ENCODE measurements around the gene GPHN. TPM values are rescaled to one million over a fixed set of nuclear protein-coding genes. Genes with fewer than 3 reads are reported as not detected.

Gene GPHN
- total and polyA plus RNA-seq, 11 donors = 15.2 to 37.1 (median 30.1) TPM

DNA sequence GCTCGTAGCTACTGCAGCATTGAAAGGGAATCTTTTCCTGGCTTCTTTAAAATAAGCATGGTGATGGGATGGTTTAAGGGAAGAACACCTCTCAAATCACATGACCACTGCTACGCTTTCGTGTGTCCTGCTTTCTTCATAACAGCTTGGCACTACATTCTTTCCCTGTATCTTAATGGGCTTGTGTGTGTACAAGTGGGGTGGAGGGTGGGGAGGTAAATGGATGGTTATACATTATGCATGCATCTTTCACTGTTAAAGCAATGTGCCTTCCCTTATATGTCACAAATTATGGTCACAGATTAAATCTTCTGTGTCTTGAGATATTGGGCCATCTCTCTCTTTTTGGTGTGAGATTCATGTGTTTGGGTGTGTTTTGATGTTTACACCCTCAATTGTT, 511.8 kb downstream of the GPHN start:
- ATAC-seq = no peak

DNA sequence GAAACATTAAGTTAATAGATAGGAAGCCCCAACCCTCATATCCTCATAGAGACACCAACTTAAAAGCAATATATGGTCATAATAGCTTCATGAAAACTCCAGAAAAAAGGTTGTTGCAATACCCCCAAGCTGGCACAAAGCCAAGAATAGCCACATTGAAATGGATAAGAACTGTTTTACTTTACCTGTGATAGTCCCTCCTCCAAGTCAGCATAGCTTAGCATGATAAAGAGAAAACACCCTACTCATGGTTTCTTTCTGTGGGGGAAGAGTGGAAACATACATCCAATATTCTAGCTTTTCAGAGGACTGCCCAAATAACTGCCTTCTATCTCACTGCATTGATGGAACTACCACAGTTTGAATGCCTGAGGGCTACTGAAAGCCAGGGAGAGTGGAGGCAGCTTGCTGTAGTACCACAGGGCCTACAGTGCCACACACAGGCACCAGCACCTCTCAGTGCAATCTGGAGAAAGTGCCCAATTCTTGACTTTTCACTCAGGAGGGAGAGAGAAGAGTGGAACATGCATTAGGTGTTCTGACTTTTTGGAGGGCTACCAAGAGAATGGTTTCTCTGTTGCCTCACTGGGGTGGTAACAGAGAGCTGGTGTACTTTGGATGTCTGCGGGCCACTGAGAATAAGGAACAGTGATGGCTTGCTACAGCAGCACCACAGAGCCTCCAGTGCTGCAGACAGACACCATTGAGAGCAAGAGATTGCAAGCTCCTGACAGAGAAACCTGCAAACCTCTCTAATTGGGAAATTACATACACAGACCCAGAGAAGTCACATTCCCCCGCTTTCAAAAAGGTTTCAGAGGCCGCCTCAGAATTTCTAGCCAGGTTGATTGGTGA, 524.2 kb downstream of the GPHN start:
- Histone ChIP-seq H3K36me3 (no peaks in the 10 kb centered on the region), H3K4me3 (no peak overlapping the region), H3K27me3 (no peaks in the 10 kb centered on the region), H3K27ac (no peak overlapping the region), H3K9me3 (peaks cover 0 to 8% (median 0%) of the 10 kb centered on the region in 12 donors), H3K4me1 (no peaks in the 10 kb centered on the region)
- ATAC-seq = no peak
- intact Hi-C loops (cut with DNase I) = no loop called here
- WGBS, 4 donors = 98 to 100% (median 98%) methylated on average over 2 to 3 of the region's 3 CpGs
- TF ChIP-seq, protein P1, sequence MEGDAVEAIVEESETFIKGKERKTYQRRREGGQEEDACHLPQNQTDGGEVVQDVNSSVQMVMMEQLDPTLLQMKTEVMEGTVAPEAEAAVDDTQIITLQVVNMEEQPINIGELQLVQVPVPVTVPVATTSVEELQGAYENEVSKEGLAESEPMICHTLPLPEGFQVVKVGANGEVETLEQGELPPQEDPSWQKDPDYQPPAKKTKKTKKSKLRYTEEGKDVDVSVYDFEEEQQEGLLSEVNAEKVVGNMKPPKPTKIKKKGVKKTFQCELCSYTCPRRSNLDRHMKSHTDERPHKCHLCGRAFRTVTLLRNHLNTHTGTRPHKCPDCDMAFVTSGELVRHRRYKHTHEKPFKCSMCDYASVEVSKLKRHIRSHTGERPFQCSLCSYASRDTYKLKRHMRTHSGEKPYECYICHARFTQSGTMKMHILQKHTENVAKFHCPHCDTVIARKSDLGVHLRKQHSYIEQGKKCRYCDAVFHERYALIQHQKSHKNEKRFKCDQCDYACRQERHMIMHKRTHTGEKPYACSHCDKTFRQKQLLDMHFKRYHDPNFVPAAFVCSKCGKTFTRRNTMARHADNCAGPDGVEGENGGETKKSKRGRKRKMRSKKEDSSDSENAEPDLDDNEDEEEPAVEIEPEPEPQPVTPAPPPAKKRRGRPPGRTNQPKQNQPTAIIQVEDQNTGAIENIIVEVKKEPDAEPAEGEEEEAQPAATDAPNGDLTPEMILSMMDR (IDR thresholded peaks at IDR 0.05) = no peak
- TF ChIP-seq POLR2A (IDR thresholded peaks at IDR 0.05) = no peak
- DNase-seq = no peak

More for the DNA sequence above, 511.8 kb downstream of the GPHN start:
- Histone ChIP-seq H3K4me1 (no peaks in the 10 kb centered on the region), H3K4me3 (no peak overlapping the region), H3K27ac (no peak overlapping the region), H3K36me3 (peaks cover 0 to 6% (median 0%) of the 10 kb centered on the region in 9 donors), H3K27me3 (no peaks in the 10 kb centered on the region), H3K9me3 (peaks cover 0 to 6% (median 0%) of the 10 kb centered on the region in 12 donors)
- no peak for TF ChIP-seq POLR2A (IDR thresholded peaks at IDR 0.05)
- TF ChIP-seq, protein P1 (IDR thresholded peaks at IDR 0.05) = no peak
- whole genome bisulfite sequencing, 4 donors = 90 to 96% (median 94%) methylated on average over 3 of the region's 3 CpGs
- intact Hi-C loops (cut with DNase I) = no loop called here
- no peak for DNase-seq

DNA sequence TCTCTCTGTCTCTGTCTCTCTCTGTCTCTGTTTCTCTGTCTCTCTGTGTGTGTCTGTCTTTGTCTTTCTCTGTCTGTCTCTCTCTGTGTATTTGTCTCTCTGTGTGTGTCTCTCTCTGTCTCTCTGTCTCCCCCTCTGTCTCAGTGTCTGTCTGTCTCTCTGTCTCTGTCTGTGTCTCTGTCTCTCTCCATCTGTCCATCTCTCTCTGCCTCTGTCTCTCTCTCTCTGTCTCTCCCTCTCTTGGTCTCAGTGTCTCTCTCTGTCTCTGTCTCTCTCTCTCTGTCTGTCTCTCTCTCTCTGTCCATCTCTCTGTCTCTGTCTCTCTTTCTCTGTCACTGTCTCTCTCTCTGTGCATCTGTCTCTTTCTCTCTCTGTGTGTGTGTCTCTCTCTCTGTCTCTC, 537.5 kb downstream of the GPHN start:
- intact Hi-C loops (cut with DNase I) = no loop called here
- H3K36me3 ChIP-seq = no peaks in the 10 kb centered on the region
- H3K4me3 ChIP-seq = no peak overlapping the region
- H3K27ac ChIP-seq = no peak overlapping the region
- DNase-seq = no peak
- H3K4me1 ChIP-seq = no peaks in the 10 kb centered on the region
- TF ChIP-seq, protein P1 (IDR thresholded peaks at IDR 0.05) = no peak
- no peak for TF ChIP-seq POLR2A (IDR thresholded peaks at IDR 0.05)
- no peak for ATAC-seq
- no peaks in the 10 kb centered on the region for H3K27me3 ChIP-seq
- H3K9me3 ChIP-seq = peaks cover 0 to 18% (median 6%) of the 10 kb centered on the region in 12 donors

DNA sequence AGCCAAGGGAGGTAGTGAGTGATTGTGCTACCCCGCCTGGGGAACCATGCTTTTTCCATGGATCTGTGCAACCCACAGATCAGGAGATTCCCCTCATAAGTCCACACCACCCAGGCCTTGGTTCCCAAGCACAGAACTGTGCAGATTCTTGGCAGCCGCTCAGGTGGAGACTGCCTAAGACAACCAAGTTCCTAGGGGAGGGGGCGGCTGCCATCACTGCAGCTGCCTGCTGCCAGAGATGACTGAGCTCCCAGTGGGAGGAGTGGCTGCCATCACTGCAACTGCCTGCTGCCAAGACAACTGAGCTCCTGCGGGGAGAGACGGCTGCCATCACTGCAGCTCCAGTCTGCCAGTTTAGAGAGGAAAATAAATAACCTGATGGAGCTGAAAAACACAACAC, 542.9 kb downstream of the GPHN start:
- Histone ChIP-seq H3K9me3 (peaks cover 0 to 31% (median 0%) of the 10 kb centered on the region in 12 donors), H3K27me3 (no peaks in the 10 kb centered on the region), H3K4me3 (no peak overlapping the region), H3K27ac (no peak overlapping the region), H3K36me3 (peaks cover 0 to 5% (median 0%) of the 10 kb centered on the region in 9 donors), H3K4me1 (no peaks in the 10 kb centered on the region)
- ATAC-seq = no peak
- 86 to 96% (median 95%) methylated on average over 4 to 5 of the region's 5 CpGs for WGBS, 4 donors
- TF ChIP-seq POLR2A (IDR thresholded peaks at IDR 0.05) = no peak
- TF ChIP-seq, protein P1 (IDR thresholded peaks at IDR 0.05) = no peak
- intact Hi-C loops (cut with DNase I) = no loop called here
- DNase-seq = no peak

Measured in heart left ventricle (tissue), 16 donors.